A204.1 (cell line): ENCODE results near the gene CASKIN2.

ENCODE experiments used
- FAIRE-seq: peaks from 2 replicates; lab custom pipeline; 2012; peaks lifted over from hg19 to GRCh38; lab: Jason Lieb, UNC

The CASKIN2 gene

DNA sequence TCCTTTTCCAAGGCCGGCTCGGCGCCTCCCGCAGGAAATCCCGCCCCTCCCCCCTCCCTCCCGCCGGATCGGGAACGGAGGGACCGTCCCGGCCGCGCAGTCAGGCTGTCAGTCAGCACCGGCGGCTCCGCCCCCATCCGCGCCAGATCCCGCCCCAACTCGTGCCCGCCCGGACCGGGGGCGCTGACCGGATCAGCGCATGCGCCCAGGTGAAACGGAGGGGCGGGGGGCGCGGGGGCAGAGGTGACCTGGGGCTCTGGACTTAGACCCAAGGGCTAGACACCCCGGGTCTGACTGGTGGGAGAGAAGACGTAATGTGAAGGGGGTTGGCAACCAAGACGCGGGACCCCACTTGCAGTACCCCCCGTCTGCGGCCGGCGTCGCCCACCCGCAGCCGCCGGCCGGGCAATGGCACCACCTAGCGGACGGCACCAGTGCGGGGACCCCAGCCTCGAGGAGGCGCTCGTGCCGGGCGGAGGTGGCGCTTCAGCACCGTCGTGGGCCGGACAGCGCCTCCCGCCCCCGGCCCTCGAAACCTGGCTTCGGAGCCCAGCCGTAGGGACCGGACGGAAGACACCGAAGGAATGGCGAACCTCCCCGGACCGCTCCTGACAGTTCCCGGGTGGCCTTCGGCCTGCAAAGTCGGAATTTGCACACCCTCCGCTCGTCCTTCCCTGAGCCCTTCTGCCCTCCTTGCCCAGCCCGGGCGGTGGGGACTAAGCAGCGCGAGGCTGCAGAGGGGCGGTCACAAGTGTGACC, at the start of gene CASKIN2:
TSS of gene CASKIN2 (minus strand) at position 42 of the 759 bp plus-strand sequence. CDS start 1,733 bp downstream, outside the sequence.
- no peak for FAIRE-seq

- no peak for FAIRE-seq
Observed at GRCh38 chr17:75565066-75565465, 49.7 kb upstream of the CASKIN2 start.

DNA sequence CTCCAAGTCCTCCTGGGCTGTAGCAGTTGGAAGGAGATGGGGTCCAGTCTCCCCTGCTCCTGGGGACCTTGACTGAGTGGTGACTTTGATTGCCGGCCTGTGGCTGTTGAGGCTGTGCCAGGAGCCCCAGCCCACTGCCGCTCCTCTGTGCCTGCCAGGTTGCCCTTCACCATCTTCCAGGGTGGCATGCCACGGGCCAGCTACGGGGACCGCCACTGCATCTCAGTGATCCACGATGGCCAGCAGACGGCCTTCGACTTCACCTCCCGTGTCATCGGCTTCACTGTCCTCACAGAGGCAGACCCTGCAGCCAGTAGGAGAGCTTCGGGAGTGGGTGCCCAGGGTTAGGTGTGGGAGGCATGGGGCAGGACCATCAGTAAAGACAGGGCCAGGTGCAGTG, 48.9 kb upstream of the CASKIN2 start:
- no peak for FAIRE-seq

DNA sequence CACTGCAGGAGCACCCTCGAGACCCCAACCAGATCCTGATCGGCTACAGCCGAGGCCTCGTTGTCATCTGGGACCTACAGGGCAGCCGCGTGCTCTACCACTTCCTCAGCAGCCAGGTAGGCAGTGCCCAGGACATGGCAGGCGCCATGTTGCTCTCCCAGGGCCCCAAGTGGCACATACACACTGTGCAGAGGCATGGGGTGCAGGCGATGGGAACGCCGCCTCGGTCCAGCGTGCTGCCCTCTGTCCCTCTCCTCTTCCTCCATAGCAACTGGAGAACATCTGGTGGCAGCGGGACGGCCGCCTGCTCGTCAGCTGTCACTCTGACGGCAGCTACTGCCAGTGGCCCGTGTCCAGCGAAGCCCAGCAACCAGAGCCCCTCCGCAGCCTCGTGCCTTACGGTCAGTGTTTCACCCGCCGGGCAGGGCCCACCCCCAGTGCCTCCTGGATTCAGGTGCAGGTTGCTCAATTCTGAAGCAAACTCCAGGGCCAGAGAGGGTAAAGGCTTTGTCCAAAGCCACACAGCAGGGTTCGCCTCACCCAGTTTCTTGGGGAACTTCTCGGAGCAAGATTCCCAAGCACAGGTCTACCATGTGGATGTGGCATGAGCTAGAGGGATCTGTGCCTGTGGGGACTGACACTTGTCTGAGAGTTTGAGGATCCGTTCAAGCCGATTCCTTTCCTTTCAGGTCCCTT, 47.9 kb upstream of the CASKIN2 start:
- FAIRE-seq = no peak

DNA sequence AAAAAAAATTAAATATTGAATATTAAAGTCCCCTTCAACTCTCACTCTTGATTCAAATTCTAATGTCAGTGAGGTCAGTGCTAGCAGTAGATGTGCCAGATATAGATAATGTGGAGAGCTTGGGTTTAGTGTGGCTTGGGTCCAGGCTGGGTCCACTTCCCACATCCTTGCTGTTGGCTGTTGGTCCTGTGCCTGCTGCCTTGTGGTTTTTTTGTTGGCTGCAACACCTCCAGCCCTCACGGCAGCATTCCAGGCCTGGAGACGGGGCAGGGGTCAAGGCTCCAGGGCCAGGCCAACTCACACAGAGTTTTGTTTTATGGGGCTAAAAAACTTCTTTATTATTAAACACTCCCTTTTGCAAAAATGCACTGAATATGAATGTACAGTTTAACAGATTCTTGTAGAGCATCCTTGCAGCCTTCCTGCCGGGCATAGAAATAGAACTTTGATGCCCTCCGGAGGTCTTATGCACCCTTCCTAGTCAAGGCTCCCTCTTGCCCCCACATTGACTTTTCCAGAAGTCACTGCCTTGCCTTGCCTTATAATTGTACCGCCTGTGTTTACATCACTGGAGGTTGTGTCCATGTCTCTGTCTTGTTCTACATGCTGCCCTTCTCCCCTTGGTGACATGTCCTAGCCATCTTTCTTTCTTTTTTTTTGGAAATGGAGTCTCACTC, 46.7 kb upstream of the CASKIN2 start:
- no peak for FAIRE-seq

- no peak for FAIRE-seq
Observed at GRCh38 chr17:75559958-75560533, 44.7 kb upstream of the CASKIN2 start.

- FAIRE-seq = no peak
Observed at GRCh38 chr17:75558666-75559530, 43.6 kb upstream of the CASKIN2 start.

- no peak for FAIRE-seq
Observed at GRCh38 chr17:75557852-75558665, 42.7 kb upstream of the CASKIN2 start.

- FAIRE-seq = no peak
Observed at GRCh38 chr17:75557075-75557851, 41.9 kb upstream of the CASKIN2 start.

DNA sequence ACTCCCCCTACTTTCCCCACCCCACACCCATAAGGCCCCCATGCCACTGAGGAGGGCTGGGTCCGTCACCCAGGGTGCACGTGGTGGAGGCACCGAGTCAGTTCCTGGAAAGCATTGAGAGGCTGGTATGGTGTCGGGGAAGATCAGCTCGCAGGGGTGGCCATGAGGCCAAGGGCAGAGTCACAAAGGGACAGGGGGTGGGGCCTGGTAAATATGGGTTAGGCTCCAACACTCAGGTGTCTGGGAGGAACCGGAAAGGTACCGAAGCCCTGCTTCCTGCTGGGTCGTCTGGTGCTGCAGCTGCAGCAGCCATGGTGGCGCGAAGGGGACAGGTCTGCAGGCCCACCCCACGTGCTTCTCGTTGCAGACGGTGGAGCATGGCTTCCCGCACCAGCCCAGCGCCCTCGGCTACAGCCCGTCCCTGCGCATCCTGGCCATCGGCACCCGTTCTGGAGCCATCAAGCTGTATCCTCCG, 40.4 kb upstream of the CASKIN2 start:
- no peak for FAIRE-seq

GRCh38 chr17:75553295-75554110, 38.2 kb upstream of the CASKIN2 start:
- no peak for FAIRE-seq

GRCh38 chr17:75552425-75553294, 37.3 kb upstream of the CASKIN2 start:
- no peak for FAIRE-seq

GRCh38 chr17:75551266-75551665, 35.9 kb upstream of the CASKIN2 start:
- no peak for FAIRE-seq

DNA sequence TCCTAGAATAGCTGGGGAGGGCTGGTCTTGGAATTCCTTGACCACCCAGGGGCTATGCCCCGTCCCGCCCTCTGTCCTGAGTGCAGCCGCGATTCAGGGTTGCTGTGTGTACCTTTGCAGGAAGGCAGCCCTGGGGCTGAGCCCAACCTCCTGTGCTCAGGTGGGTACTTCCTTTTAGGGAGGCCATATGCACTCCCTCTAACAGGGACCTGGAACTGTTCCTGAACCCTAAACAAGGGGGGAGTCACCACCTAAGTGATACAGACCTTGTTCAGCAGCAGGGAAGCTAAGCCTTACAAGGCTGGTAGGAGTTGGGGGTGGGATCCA, 34.8 kb upstream of the CASKIN2 start:
- FAIRE-seq = no peak

- no peak for FAIRE-seq
Observed at GRCh38 chr17:75549246-75550138, 34.2 kb upstream of the CASKIN2 start.

GRCh38 chr17:75548813-75549212, 33.5 kb upstream of the CASKIN2 start:
- FAIRE-seq = no peak

DNA sequence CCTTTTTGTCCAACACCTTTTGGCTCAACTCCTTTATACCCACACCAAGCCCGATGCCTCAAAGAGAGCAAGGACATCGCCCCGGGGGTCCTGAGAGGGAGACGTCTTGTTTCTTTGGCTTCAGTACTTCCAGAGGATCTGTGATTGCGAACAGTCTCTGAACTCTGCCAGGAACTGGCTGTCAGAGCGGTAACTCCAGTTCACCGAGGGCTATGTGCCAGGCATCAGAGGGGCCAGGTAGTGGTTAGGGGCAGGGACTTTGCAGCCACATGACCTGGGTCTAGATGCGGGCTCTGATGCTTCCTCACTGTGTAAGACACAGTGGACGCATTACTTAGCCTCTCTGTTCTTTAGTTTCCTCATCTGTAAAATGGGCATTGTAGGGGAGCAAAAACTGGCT, 31.8 kb upstream of the CASKIN2 start:
- no peak for FAIRE-seq
